NCI-H146 treated with DMSO at 0.1 percent for 48 hours (cell line): Measurements from ENCODE around the gene ZNF436.
A peak's percentile ranks its signal among the peaks of the same experiment; 100 is the strongest.
"Not testable (repeated sequence)": the region's sequence is repeated elsewhere in the genome, so short reads cannot be mapped to it uniquely, and the experiment has no call there.

Source experiments
- DNase-seq: peaks from one replicate; lab custom pipeline; 2025; ENCODE audit not compliant: unreplicated experiment; lab: John Stamatoyannopoulos, UW

ZNF436 gene

DNA sequence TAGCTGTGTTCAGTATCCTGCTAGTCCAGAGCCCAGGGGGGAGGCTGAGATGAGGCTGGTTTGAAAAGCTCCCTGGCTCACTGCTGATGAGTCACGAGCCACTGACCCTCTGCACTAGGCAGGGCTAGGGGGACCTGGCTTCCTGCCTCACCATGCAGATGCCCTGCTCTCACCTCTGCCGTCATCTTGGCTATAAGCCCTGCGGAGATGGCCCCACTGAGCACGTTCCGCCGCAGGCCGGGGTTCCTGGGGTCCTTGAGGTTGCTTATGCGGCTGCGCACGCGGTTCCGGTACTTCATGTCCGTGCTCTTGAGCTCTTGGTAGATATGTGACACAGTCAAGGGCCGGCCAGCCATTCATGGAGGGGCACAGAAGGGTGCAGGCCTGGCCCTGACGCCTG is 24.1 kb upstream of the ZNF436 start:
- no peak for DNase-seq

GRCh38 chr1:23392125-23392855 is 22.7 kb upstream of the ZNF436 start:
- DNase-seq, result no peak

GRCh38 chr1:23389837-23390321 is 20.2 kb upstream of the ZNF436 start:
- DNase-seq, result no peak

DNA sequence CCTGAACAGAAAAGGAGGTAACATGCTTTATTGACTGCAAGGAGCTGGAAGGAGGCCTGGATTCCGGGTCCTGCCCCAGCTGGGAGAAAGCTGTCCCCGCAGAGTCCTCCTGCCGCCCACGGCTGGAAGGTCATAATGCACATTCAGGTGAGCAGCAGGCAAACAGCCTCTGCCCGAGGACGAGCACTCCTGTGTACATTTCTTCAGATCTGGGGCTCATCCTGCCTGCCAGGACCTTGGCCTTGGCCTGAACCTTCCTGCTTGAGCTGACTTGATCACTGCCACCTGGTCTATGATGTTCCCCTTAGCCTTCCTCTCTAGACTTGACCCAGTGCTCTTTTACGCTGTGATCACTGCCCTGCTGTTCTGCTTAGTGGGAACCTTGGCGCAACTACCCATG is 17.9 kb upstream of the ZNF436 start:
- no peak for DNase-seq

- DNase-seq, result no peak
Measured at GRCh38 chr1:23385119-23385621, 15.5 kb upstream of the ZNF436 start.

DNA sequence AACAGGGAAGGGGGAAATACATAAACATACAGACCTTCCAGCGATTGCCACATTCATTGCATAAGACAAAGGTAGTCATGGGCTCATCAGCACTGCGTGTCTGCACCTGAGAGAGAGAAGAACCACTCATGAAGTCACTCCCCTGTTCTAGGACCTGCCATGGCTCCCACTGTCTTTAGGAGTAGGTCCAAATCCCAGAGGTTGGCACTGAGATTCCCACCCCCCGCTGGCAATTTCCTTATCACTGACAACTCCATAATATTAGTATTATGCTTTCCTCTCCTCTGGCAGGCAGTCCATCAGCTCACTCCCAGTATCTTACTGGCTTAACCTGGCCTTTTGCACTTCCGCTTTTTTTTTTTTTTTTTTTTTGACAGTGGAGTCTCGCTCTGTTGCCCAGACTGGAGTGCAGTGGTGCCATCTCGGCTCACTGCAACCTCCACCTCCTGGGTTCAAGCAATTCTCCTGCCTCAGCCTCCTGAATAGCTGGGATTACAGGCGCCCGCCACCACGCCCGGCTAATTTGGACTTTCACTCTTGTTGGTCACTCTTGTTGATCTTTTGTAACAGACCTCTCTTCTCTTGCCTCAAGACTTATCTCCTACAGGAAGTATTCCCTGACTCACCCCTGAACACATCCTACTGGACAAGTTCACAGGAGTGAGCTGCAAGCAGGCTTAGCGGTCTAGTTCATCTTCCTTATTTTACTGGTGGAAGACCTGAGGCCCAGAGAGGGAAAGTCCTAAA is 14.8 kb upstream of the ZNF436 start:
- DNase-seq, result no peak

DNA sequence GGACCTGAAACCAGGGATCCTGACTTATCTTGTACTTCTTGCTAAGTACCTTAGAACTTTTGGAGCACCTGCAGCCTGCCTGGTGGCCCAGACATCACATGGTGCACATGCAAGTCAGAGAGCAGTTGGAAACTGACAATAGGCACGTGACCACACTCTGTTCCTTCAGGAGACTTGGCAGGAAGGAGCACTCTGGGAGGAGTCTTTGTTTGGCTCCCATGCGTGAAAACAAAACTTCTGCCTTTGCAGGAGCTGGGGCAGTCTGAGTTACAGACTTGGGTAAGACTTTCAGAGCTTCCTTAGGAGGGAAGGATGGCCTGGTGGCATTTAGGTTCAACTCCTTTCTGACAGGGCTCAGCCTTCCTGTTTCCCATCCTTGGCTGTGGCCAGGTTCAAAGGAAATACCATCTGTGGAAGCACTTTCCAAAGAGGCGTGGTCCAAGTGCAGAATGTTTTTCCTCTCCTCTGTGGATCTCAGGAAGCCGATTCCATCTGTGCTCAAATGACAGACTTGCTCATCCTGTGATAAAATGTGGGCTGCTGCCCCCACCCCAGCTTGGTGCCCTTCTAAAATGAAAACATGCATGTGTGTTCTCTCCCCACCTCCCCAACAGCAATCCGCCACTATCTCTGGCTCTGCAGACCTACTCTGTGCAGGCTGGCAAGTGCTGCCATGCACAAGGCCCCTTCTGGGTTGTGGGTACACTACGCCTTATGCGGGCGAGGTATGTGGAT is 14.1 kb upstream of the ZNF436 start:
- DNase-seq, result no peak

- DNase-seq, result no peak
Measured at GRCh38 chr1:23381233-23381885, 11.7 kb upstream of the ZNF436 start.

DNA sequence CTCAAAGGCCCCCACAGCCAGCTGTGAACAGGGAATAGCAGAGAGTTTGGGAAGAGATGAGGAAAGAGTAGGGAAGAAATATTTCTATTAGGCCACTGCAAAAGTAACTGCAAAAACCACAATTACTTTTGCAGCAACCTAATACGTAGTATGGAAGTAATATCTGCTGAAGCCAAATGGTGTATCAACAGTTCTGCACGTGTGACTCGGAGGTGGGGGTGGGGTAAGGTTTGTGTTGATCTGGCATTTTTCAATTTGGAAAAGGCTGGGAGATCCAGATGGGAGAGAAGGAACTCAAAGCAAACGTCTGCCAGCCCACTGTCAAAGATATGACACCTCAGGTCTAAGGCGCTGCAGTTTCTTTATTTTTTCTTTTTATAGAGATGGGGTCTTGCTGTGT is 11.1 kb upstream of the ZNF436 start:
- DNase-seq, result no peak

GRCh38 chr1:23380236-23380635 is 10.6 kb upstream of the ZNF436 start:
- not testable (repeated sequence) for DNase-seq

DNA sequence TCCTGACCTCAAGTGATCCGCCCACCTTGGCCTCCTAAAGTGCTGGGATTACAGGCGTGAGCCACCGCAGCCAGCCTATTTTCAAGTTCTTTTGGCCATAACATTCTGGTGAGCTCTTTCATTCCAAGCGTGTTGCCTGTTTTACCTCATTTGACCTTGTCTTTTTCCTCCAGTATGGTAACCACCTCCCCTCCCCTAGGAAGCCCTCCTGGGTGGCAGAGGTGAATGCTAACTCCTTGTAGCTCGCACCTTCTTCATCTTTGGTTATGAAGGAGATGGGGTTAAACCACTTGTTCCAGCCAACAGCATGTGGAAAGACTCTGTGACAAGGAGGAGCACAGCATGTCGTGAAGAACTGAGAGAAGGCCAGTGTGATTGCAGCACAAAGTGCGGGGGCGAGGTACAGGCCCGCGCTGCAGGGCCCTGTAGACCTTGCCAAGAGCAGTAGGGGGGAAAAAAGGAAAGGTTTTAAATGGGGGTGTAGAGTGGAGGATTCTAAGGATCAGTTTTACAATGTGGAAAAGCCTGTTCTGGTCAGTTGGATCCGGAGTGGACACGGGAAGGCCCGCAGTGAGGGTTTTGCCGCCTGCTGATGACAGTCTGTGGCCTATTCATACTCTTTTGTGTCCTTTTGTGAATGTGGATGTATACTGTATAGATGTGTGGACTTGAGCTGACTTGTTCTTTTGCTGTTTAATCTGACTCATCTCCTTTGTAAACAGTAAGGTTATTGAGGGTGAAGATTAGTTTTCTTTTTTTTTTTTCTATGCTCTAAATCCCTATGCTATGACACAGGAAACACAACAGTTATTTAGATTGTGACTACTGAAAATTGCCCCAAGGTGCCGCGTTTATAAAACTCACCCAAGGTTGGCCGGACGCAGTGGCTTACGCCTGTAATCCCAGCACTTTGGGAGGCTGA is 7.5 kb upstream of the ZNF436 start:
- DNase-seq, result peak; percentile 93

DNA sequence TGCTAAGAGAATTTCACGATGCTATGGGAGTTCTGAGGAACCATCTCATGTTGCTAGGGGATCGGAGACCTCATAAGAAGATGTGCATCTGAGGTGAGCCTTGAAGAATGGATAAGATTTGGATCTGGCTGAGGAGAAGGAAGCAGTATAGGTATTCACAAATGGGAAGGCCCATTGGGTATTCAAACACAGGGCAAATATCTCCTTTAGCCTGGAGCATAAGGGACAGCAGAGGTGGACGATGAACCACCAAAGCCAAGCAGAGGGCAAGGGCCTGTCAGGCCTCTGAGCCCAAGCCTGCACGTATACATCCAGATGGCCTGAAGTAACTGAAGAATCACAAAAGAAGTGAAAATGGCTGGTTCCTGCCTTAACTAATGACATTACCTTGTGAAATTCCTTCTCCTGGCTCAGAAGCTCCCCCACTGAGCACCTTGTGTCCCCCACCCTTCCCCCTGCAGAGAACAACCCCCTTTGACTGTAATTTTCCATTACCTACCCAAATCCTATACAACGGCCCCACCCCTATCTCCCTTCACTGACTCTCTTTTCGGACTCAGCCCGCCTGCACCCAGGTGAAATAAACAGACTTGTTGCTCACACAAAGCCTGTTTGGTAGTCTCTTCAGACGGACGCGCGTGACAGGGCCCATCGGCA is 4.6 kb upstream of the ZNF436 start:
- DNase-seq, result not testable (repeated sequence)

DNA sequence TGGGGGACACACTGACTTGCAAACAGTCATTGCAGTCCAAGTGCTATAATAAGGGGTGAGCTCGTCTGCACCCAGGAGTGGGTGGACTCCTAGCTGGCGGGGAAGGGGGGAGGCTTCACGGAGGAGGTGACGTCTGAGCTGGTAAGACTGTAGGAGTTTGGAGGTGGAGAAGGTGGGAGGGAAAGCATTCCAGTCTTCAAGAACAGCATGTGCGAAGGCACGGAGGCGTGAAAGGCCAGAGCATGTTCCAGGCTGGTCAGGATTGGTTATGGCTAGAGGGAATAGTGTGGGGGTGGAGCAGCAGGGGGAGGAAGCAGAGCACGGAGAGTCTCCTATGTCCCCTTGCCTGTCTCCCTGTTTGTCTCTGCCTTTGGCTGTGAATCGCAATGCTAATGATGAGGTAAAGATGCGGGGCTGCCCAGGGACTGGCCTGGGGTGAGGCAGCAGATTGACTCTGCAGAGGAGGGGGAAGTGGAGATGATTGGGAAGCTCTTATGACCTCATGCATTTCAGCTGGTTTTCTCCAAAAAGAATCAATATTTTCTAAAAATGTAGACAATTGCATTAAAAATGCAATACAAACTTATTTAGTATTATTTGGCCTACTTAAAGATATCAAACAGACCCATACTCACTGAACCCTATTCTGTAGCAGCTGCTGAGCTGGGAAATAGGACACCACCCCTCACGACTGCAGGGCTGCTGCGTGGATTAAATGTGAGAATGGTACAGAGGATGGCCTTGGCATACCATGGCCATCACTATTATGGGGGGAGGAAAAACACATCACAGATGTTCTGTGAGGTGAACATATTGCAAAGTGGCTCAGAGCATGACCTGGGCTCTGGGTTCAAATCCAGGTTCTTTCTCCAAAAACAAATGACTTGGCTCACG is 2.6 kb upstream of the ZNF436 start:
- DNase-seq, result no peak

GRCh38 chr1:23370709-23371584 is 1.3 kb upstream of the ZNF436 start:
- no peak for DNase-seq

DNA sequence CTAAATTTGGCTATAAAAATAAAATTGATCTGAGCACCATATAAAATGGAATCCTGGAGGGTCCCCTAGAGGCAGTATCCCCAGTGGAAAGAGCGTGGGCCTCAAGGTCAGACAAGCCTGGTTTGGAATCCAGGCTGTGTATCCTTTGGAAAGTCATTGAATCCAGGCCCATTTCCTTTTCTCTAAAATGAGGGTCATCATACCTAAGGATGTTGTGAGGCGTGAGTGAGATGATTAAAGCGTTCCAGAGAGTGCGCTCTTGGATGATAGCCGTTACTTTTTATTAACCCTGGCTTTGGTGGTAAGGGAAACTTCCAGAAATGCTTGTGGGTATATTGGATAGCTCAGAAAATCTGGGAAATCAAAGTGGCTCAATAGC is 683 bp upstream of the ZNF436 start:
- no peak for DNase-seq

GRCh38 chr1:23368562-23369334 is 888 bp downstream of the ZNF436 start:
- DNase-seq, result peak; percentile 60
